Measurements from ENCODE around the gene CUX1. TPM values are rescaled to one million over a fixed set of nuclear protein-coding genes. Genes with fewer than 3 reads are reported as not detected.
A peak's percentile ranks its signal among the peaks of the same experiment; 100 is the strongest.

Gene CUX1
- total RNA-seq, 4 donors from 2014 or later = 58.2 to 295 (median 76.9) TPM

GRCh38 chr7:101904019-101904418, 86.6 kb downstream of the CUX1 start:
- H3K4me3 ChIP-seq = no peak overlapping the region
- TF ChIP-seq CTCF (IDR thresholded peaks at IDR 0.05) = no peak
- H3K27ac ChIP-seq = no peak overlapping the region
- H3K36me3 ChIP-seq = no peaks in the 10 kb centered on the region
- no peaks in the 10 kb centered on the region for H3K27me3 ChIP-seq
- H3K4me1 ChIP-seq = peaks cover 3 to 5% of the 10 kb centered on the region in 2 donors
- intact Hi-C loops (cut with DNase I; ENCODE audit: low total_unique reads) = no loop called here
- no peaks in the 10 kb centered on the region for H3K9me3 ChIP-seq
- DNase-seq = no peak

- intact Hi-C loops (cut with DNase I; ENCODE audit: low total_unique reads) = no loop called here
- H3K27ac ChIP-seq = peak overlapping the region; percentile 87 to 91
- no peak for TF ChIP-seq CTCF (IDR thresholded peaks at IDR 0.05)
- no peak for TF ChIP-seq POLR2A (IDR thresholded peaks at IDR 0.05)
These were observed 87.9 kb downstream of the CUX1 start for GRCh38 chr7:101905203-101905865.

GRCh38 chr7:101906291-101907240, 89.1 kb downstream of the CUX1 start:
- intact Hi-C loops (cut with DNase I; ENCODE audit: low total_unique reads) = no loop called here
- Histone ChIP-seq H3K27ac (peak overlapping the region; percentile 87 to 91), H3K4me3 (no peak overlapping the region), H3K9me3 (no peaks in the 10 kb centered on the region), H3K4me1 (peaks cover 7 to 11% of the 10 kb centered on the region in 2 donors), H3K27me3 (no peaks in the 10 kb centered on the region), H3K36me3 (no peaks in the 10 kb centered on the region)
- TF ChIP-seq POLR2A (IDR thresholded peaks at IDR 0.05) (no peak), CTCF (IDR thresholded peaks at IDR 0.05) (no peak)
- no peak for DNase-seq

More at GRCh38 chr7:101905203-101905865, 87.9 kb downstream of the CUX1 start:
- no peaks in the 10 kb centered on the region for H3K9me3 ChIP-seq
- DNase-seq = no peak
- H3K36me3 ChIP-seq = no peaks in the 10 kb centered on the region
- peaks cover 3 to 6% of the 10 kb centered on the region in 2 donors for H3K4me1 ChIP-seq
- H3K27me3 ChIP-seq = no peaks in the 10 kb centered on the region
- H3K4me3 ChIP-seq = no peak overlapping the region

GRCh38 chr7:101910991-101911799, 93.8 kb downstream of the CUX1 start:
- TF ChIP-seq POLR2A (IDR thresholded peaks at IDR 0.05) = no peak
- TF ChIP-seq CTCF (IDR thresholded peaks at IDR 0.05) = no peak
- intact Hi-C loops (cut with DNase I; ENCODE audit: low total_unique reads) = no loop called here
- Histone ChIP-seq H3K4me1 (peaks cover 10 to 11% of the 10 kb centered on the region in 2 donors), H3K27ac (peak overlapping the region; percentile 87 to 91), H3K4me3 (no peak overlapping the region), H3K36me3 (no peaks in the 10 kb centered on the region), H3K27me3 (no peaks in the 10 kb centered on the region), H3K9me3 (no peaks in the 10 kb centered on the region)
- peak; percentile 72 to 79 for DNase-seq

Data from uterus (tissue), 4 donors.